NCI-H187 treated with DMSO at 0.1 percent for 48 hours (cell line): ENCODE data around the gene FKBP7.
"Not testable (repeated sequence)": the region's sequence is repeated elsewhere in the genome, so short reads cannot be mapped to it uniquely, and the experiment has no call there.

Experiments used
- DNase-seq: peaks from one replicate; lab custom pipeline; 2025; lab: John Stamatoyannopoulos, UW

The FKBP7 gene

GRCh38 chr2:178449700-178450523 is 28.5 kb downstream of the FKBP7 start:
- DNase-seq = no peak

DNA sequence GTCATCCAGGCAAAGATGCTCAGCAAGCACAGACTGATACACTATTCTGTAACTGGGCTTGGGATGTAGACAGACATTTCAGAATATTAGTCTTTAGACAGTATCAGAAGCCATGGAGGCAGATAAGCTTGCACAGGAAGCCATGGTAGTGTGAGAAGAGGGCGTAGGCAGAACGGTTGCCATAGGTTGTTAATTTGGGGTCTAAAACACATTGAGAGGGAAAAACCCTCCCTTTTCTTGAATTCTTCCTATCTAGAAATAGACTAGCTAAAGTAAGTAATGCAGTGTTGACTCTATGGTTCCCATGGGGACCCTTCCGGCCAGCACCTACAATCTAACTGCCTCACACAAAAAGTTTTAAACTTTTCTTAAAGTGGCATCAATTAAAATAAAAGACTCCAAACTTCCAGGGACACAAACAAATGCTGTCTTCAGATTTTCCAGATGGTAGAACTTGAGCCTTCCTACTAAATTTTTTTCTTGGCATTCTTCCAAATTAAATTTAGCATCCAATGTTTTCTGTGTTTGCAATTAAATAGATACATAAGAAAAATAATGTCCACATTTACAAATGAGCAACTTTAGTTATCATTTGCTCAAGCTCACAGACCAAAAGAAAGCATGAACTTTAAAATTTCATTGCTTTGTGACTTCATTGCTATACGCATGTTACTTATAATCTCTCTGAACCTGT is 29.3 kb downstream of the FKBP7 start:
- DNase-seq = no peak

DNA sequence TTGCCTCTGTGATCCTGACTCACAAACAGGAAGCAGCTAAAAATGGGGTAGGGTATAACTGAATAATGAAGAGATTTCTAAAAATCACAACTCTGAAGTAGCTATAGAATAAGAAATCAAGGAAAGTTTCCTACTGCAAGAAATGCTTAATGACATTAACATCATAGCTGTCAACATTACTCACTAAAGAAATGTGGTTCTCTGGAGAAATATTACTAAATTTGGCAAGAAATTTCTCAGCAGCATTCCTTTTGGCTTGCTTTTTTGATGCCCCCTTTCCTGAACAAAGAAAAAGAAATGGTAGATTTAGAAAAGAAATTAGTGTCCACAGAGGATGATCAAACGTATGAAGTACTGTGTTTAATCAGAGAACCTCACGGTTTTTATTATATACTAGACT is 37.0 kb downstream of the FKBP7 start:
- DNase-seq = no peak

DNA sequence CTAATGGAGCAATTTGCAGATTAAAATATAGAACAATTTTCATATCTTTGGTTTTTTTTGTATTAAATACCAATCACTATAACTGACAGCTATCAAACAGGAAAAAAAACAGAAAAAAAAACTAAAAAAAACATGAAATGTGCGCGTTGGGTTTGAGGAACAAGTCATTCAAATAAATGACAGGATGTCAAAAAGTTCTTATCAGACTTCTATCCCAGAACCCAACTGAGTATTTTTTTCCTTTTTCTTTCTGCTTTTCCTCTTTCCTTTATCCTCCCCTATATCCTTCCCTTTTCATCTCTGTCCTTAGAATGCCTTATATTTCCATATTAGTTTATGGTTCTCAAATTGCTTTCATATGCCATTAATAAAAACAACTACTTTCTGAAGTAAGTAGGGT is 41.7 kb downstream of the FKBP7 start:
- no peak for DNase-seq

- DNase-seq = no peak
These were observed 49.1 kb downstream of the FKBP7 start for GRCh38 chr2:178429336-178429735.

DNA sequence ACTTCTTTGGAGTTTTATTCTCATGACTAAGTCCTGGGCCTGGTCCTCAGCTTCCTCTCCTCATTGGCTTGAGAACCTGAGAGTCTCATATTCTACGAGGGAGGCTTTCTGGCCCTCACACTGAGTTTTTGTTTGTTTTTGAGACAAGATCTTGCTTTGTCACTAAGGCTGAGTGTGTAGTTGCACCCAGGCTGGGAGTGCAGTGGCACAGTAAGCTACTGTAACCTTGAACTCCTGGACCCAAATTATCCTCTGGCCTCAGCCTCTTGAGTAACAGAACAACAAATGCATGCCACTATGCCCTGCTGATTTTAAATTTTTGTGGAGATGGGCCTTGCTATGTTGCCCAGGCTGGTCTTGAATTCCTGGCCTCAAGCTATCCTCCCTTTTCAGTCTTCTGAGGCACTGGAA is 50.0 kb downstream of the FKBP7 start:
- no peak for DNase-seq

- DNase-seq = no peak
These were observed 50.9 kb downstream of the FKBP7 start for GRCh38 chr2:178427458-178427857.

- no peak for DNase-seq
These were observed 52.0 kb downstream of the FKBP7 start for GRCh38 chr2:178426388-178426787.

DNA sequence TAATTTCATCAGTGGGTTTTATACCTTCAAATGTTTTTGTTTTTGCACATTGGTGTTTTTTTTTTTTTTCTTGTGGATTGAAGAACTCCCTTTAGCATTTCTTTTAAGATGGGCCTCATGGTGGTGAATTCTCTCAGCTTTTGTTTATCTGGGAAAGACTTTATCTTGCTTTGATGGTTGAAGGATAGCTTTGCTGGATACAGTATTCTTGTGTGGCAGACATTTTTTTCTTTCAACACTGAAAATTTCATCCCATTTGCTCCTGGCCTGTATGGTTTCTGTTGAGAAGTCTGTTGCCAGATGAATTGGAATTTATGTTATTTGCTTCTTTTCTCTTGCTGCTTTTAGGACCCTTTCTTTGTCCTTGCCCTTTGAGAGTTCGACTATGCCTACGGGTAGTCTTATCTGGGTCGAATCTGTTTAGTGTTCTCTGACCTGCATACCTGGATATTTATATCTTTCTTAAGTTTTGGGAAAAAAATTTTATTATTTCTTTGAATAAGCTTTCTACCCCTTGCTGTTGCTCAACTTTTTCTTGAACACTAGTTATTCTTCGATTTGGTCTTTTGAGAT is 53.1 kb downstream of the FKBP7 start:
- no peak for DNase-seq

DNA sequence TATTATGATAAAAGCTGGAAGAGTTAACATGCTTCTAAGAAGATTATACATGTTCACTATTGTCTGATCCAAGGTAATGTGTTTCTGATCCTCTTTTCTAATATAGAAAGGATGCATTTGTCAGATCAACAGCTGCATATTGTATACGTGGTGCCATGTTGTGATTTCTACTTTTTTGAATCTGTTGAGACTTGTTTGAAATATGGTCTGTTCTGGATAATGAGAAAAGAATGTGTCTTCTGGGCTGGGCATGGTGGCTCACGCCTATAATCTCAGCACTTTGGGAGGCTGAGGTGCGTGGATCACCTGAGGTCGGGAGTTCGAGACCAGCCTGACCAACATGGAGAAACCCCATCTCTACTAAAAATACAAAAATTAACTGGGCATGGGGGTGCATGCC is 54.7 kb downstream of the FKBP7 start:
- DNase-seq = not testable (repeated sequence)

DNA sequence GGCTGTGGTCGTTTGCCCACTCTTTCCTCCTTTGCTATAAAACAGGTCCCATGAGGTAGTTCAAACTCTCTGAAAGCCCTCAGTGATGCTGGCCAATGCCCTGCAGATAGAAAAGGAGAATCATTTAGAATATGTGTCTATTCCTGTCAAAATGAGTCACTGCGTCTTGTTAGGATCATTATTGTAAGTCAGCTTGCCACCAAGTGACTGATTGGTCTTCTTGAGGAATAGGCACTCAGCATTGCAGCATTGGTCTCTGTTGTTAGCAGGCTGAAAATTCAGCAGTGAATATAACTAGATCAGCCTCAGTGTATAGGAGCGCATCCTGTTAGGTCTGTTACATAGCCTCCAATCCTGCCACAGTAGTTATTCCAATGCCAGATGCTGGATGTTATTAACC is 56.3 kb downstream of the FKBP7 start:
- DNase-seq = no peak

DNA sequence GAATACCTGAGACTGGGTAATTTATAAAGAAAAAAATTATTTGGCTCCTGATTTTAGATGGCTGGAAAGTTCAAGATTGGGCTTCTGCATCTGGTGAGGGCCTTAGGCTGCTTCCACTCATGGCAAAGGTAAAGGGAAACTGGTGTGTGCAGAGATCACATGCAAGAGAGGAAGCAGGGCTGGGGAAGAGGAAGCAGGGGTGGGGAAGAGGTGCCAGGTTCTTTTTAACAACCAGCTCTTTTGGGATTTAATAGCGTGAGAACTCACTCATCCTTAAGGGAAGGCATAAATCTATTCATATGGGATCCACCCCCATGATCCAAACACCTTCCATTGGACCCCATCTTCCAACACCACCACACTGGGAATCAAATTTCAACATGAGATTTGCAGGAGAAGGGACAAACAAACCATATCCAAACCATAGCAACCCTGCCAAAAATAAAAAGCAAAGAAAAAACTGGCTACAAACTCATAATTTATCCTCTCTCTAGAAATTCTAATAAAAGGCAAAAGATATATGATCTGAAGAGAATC is 57.9 kb downstream of the FKBP7 start:
- DNase-seq = no peak

DNA sequence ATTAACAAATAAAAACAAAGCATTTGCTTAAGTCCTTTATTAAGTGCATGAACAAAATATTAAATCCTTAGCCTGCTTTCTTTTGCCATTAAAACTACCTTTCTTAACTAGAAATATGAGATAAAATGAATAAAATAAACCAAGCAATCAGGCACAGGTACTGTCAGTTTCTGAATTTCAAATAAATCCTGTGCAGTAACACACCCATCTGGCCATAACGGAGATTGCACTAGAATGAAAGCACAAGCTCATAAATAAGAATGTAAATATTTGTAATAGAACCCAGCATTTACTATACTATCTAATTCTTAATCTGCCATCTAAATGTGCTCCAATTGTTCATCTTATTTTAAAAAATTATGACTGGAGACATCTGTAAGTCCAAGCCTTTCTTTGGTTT is 59.3 kb downstream of the FKBP7 start:
- no peak for DNase-seq

- no peak for DNase-seq
These were observed 60.0 kb downstream of the FKBP7 start for GRCh38 chr2:178418426-178418825.

- DNase-seq = no peak
These were observed 60.5 kb downstream of the FKBP7 start for GRCh38 chr2:178417916-178418315.

- DNase-seq = no peak
These were observed 62.4 kb downstream of the FKBP7 start for GRCh38 chr2:178415979-178416378.

DNA sequence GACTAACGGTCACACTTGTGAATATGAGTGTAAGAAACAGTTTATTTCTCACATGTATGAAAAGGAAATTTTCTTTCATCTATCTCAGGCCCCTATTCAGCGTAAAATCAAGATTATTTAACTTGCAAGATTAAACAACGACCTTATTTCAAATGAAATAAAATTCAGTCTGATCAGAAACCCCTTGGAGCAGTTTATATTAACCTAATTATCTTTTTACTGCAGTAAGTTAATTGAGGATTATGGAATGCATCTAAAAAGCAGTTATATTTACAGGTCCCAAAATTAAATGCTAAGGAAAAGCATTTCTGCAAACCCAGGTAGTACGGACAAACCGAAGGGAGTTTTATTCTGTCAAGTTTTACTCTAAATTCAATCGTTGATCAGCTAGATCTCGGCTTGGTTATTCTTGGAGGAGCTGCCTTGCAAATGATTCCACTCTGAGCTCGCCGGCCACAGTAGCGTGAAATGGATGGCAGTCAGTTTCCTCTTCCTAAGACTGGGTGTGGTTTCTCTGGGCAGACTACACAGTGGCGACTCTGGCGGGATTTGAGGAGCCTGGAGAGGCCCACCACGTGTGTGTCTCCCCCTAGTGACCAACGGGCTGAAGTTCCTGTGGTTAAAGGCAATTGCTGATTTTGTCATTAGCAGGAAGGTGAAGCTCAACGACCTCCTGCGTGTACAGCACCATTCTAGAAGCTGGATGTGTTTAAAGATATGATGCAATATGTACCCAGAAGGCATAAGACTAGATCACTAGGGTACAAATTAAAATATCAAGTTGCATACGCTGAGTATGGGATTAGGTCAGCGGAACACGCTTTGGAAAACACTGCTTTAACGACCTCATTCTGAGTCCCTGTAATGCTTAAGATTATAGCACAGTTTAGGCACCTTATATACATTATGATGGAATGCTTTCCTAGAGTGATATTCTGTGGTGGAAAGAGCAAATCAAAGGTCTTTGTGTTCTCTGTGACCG is 63.8 kb downstream of the FKBP7 start:
- peak; percentile 54 for DNase-seq
